ENCODE results near the gene MAP3K9. TPM values are rescaled to one million over a fixed set of nuclear protein-coding genes. Genes with fewer than 3 reads are reported as not detected.

The MAP3K9 gene
- total RNA-seq, 1 experiment from 2014 or later, result 21.4 TPM

GRCh38 chr14:70700955-70701585, 108.2 kb downstream of the MAP3K9 start:
- no peaks in the 10 kb centered on the region for H4K20me1 ChIP-seq (ENCODE audit: insufficient read depth)

GRCh38 chr14:70699646-70700045, 109.7 kb downstream of the MAP3K9 start:
- CTCF ChIA-PET, result no interaction called here
- Histone ChIP-seq H3K36me3 (ENCODE audit: low read depth) (no peaks in the 10 kb centered on the region), H3F3A (ENCODE audit: insufficient read depth, low read depth) (peaks cover 24% of the 10 kb centered on the region), H3K4me2 (peak overlapping the region; percentile 72; the same call in 1 of the 2 replicates), H3K9me2 (ENCODE audit: insufficient read depth) (no peaks in the 10 kb centered on the region), H3K4me1 (replicated peaks; ENCODE audit: insufficient read depth) (peaks cover 45% of the 10 kb centered on the region), H3K27ac (no peak overlapping the region), H3K27me3 (ENCODE audit: insufficient read depth, low read depth) (no peaks in the 10 kb centered on the region), H3K4me3 (no peak overlapping the region), H3K79me2 (ENCODE audit: low read depth) (no peaks in the 10 kb centered on the region), H2AFZ (no peak overlapping the region), H3K9me3 (ENCODE audit: insufficient read depth, low read depth) (no peaks in the 10 kb centered on the region), H4K20me1 (ENCODE audit: insufficient read depth) (no peaks in the 10 kb centered on the region)
- POLR2A ChIA-PET (ENCODE audit: unreplicated experiment), result interaction anchor here (0.6 kb wide), 1 partner anchor 34 kb away, joined by 3 read pairs; no protein-coding TSS in a partner anchor
- no peak for DNase-seq
- no TSS peak for BruUV-seq (replicated peaks)
- intact Hi-C loops (cut with micrococcal nuclease; ENCODE audit: unreplicated experiment), result loop anchor here (2.0 kb wide), 1 partner anchor 59 kb away; the partner anchor contains the start of gene TTC9
- no peak for TF ChIP-seq CTCF (conservative IDR thresholded peaks at IDR 0.05)
- no peak for TF ChIP-seq EZH2 (IDR thresholded peaks at IDR 0.05; ENCODE audit: low read depth)

More at GRCh38 chr14:70700955-70701585, 108.2 kb downstream of the MAP3K9 start:
- intact Hi-C loops (cut with micrococcal nuclease; ENCODE audit: unreplicated experiment), result no loop called here
- Histone ChIP-seq H3K27me3 (ENCODE audit: insufficient read depth, low read depth) (no peaks in the 10 kb centered on the region), H3K27ac (no peak overlapping the region), H3K9me3 (ENCODE audit: insufficient read depth, low read depth) (no peaks in the 10 kb centered on the region), H3K36me3 (ENCODE audit: low read depth) (no peaks in the 10 kb centered on the region), H3K4me1 (replicated peaks; ENCODE audit: insufficient read depth) (peaks cover 46% of the 10 kb centered on the region), H3F3A (ENCODE audit: insufficient read depth, low read depth) (peaks cover 24% of the 10 kb centered on the region), H3K4me3 (no peak overlapping the region), H2AFZ (no peak overlapping the region), H3K9me2 (ENCODE audit: insufficient read depth) (no peaks in the 10 kb centered on the region), H3K79me2 (ENCODE audit: low read depth) (no peaks in the 10 kb centered on the region), H3K4me2 (no peak overlapping the region)
- BruUV-seq (replicated peaks), result no TSS peak
- ChIA-PET CTCF (no interaction called here), POLR2A (ENCODE audit: unreplicated experiment) (no interaction called here)
- peak in 1 of 2 experiments; percentile 15 for DNase-seq
- TF ChIP-seq EZH2 (IDR thresholded peaks at IDR 0.05; ENCODE audit: low read depth), result no peak
- no peak for TF ChIP-seq CTCF (conservative IDR thresholded peaks at IDR 0.05)

GRCh38 chr14:70698288-70698687, 111.0 kb downstream of the MAP3K9 start:
- BruUV-seq (replicated peaks), result no TSS peak
- CTCF ChIA-PET, result interaction anchor here (0.5 to 0.8 kb wide), 2 partner anchors 14 to 15 kb away, joined by 3 to 5 read pairs; no protein-coding TSS in a partner anchor

More at GRCh38 chr14:70698288-70698687, 111.0 kb downstream of the MAP3K9 start:
- Histone ChIP-seq H3K9me2 (ENCODE audit: insufficient read depth) (no peaks in the 10 kb centered on the region), H3K36me3 (ENCODE audit: low read depth) (no peaks in the 10 kb centered on the region), H3F3A (ENCODE audit: insufficient read depth, low read depth) (peaks cover 24% of the 10 kb centered on the region), H4K20me1 (ENCODE audit: insufficient read depth) (no peaks in the 10 kb centered on the region), H3K27me3 (ENCODE audit: insufficient read depth, low read depth) (no peaks in the 10 kb centered on the region), H3K79me2 (ENCODE audit: low read depth) (no peaks in the 10 kb centered on the region), H3K9me3 (ENCODE audit: insufficient read depth, low read depth) (no peaks in the 10 kb centered on the region), H2AFZ (no peak overlapping the region), H3K27ac (peak overlapping the region; percentile 97), H3K4me1 (replicated peaks; ENCODE audit: insufficient read depth) (peaks cover 45% of the 10 kb centered on the region), H3K4me2 (peak overlapping the region; percentile 72), H3K4me3 (peak overlapping the region; percentile 22; the same call in 1 of the 2 replicates)
- POLR2A ChIA-PET (ENCODE audit: unreplicated experiment), result interaction anchor here (0.5 to 1.2 kb wide), 6 partner anchors 9 to 1075 kb away, joined by 3 to 9 read pairs (median 4); partner anchors contain the start of gene MAP3K9
- TF ChIP-seq CTCF (conservative IDR thresholded peaks at IDR 0.05) (no peak), EZH2 (IDR thresholded peaks at IDR 0.05; ENCODE audit: low read depth) (no peak)
- intact Hi-C loops (cut with micrococcal nuclease; ENCODE audit: unreplicated experiment), result loop anchor here (2.0 kb wide), 1 partner anchor 57 kb away; the partner anchor contains the start of gene TTC9
- DNase-seq, result peak; percentile 73 to 87

Measured in PC-9 (cell line).